NT2/D1 (cell line): Measurements from ENCODE around the gene CA11.

Experiments
- SUZ12 ChIP-seq: IDR thresholded peaks from 2 replicates; pipeline ENCODE4 v1.6.1; 2011; ENCODE audit not compliant: insufficient read length, insufficient read depth; ENCODE audit errors: extremely low read depth
- YY1 ChIP-seq: IDR thresholded peaks from 2 replicates; pipeline ENCODE4 v1.6.1; 2011; ENCODE audit not compliant: insufficient read length, insufficient read depth
- ZNF274 ChIP-seq: IDR thresholded peaks from 2 replicates; pipeline ENCODE4 v1.6.1; 2011; ENCODE audit warnings: mild to moderate bottlenecking, low read depth, low read length

GRCh38 chr19:48603001-48603400 lies 43.0 kb downstream of the CA11 start:
- TF ChIP-seq ZNF274 (no peak), YY1 (no peak), SUZ12 (no peak)
